HepG2 (cell line): ENCODE data around the gene SOX9. TPM values are rescaled to one million over a fixed set of nuclear protein-coding genes. Genes with fewer than 3 reads are reported as not detected.

Experiments
- ELF1 ChIP-seq: sonication (generic); formaldehyde crosslinking; IDR thresholded peaks from 2 replicates; pipeline ENCODE4 v1.4.0; 2020; ENCODE audit warnings: missing genetic modification reagents
- FOSL2 ChIP-seq: sonication (generic); formaldehyde crosslinking; IDR thresholded peaks from 2 replicates; pipeline ENCODE4 v1.4.0; 2020; ENCODE audit warnings: missing genetic modification reagents
- FOXA1 ChIP-seq, 2 experiments: fragments of 450-650 bp in 1 of 2; sonication (generic) in 1 of 2; formaldehyde crosslinking in 1 of 2; IDR thresholded peaks; 2 replicates each; pipeline versions ENCODE4 v1.4.0 to v1.6.1; 2016 to 2020; ENCODE audit warnings: missing genetic modification reagents in 1 of 2
- HDAC2 ChIP-seq: sonication (generic); formaldehyde crosslinking; IDR thresholded peaks from 2 replicates; pipeline ENCODE4 v1.4.0; 2020; ENCODE audit warnings: missing genetic modification reagents
- POGZ ChIP-seq: sonication (generic); formaldehyde crosslinking; IDR thresholded peaks from 2 replicates; pipeline ENCODE4 v1.4.0; 2020; ENCODE audit warnings: mild to moderate bottlenecking, missing genetic modification reagents
- SIX1 ChIP-seq: sonication (generic); formaldehyde crosslinking; IDR thresholded peaks from 2 replicates; pipeline ENCODE4 v1.4.0; 2020; ENCODE audit warnings: missing genetic modification reagents, borderline replicate concordance
- SMC3 ChIP-seq: IDR thresholded peaks from 2 replicates; pipeline ENCODE4 v1.6.1; 2011; ENCODE audit warnings: low read length, improper control_type of control experiment
- TEAD3 ChIP-seq: optimal IDR thresholded peaks from 2 replicates; pipeline ENCODE3; 2016; ENCODE audit warnings: borderline replicate concordance
- ZNF563 ChIP-seq: sonication (generic); formaldehyde crosslinking; IDR thresholded peaks from 2 replicates; pipeline ENCODE4 v1.8.0; 2022; ENCODE audit warnings: mild to moderate bottlenecking, moderate library complexity, missing genetic modification reagents
- polyA plus RNA-seq, 8 experiments: library from polyadenylated mRNA; depleted of rRNA in 3 of 8; stranded (reverse) in 7 of 8; unstranded in 1 of 8; fragments of >200 nt; fragmentation: Illumina TruSeq in 4 of 8; extraction: Trizol in 4 of 8; gene quantifications; 2 replicates each; pipeline versions ENCODE4 v1.2.1 to v1.2.3, GENCODE V29; 2011 to 2016; ENCODE audit warnings: low read depth in 4 of 8, missing spikeins in 1 of 8, mixed read lengths in 1 of 8; ENCODE audit not compliant: insufficient read depth in 1 of 8
- total RNA-seq, 5 experiments: library from RNA; depleted of rRNA; stranded (reverse); fragments of >200 nt; fragmentation: Illumina TruSeq; extraction: Trizol; gene quantifications; 2 replicates each; pipeline ENCODE4 v1.2.3, GENCODE V29; 2016; ENCODE audit warnings: low read depth in 1 of 5
- TF ChIP-seq, protein P1 (sequence below): sonication (generic); formaldehyde crosslinking; IDR thresholded peaks from 2 replicates; pipeline ENCODE4 v1.4.0; 2020; ENCODE audit warnings: missing genetic modification reagents
- TF ChIP-seq, protein P2 (sequence below): sonication (generic); IDR thresholded peaks from 2 replicates; pipeline ENCODE4 v1.6.1; 2016; ENCODE audit warnings: low read depth, borderline replicate concordance
- TF ChIP-seq, protein P3 (sequence below): IDR thresholded peaks from 2 replicates; pipeline ENCODE4 v1.4.0; 2020; ENCODE audit warnings: mild to moderate bottlenecking, missing genetic modification reagents

SOX9 gene
- total and polyA plus RNA-seq, 2 of the 13 experiments (the other 11 are each of a cell fraction or from before 2014, with no cell fraction given), result 16.1 to 27.6 TPM

DNA sequence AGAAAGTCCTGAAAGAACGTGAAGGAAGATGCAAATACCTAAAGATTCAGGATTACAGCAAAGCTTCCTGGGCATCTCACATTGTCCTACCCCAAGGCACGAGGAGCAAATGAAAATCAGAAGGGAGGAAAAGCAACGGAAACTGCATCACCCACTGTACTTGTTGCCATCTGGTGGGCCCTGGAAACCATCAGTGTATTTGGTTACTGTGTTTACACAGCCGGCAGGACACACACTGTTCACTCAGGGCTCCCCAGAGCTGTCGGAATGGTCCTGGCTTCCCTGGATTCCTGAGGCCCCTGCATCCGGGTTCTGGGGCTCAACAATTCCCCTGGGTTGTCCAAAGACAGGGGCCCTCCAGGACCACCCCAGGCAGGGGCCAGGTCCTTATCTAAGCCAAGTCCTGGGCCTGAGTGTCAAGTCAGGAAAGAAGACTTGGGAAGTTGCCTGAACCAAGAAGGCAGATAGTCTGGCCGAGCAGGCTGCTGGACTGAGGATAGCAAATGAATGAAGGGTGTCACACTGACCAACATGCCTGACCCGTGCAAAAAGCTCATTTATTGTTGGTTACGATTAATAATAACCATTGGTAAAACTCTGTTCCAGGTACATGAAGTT, 52.8 kb downstream of the SOX9 start (continued):
- TF ChIP-seq, protein P1, sequence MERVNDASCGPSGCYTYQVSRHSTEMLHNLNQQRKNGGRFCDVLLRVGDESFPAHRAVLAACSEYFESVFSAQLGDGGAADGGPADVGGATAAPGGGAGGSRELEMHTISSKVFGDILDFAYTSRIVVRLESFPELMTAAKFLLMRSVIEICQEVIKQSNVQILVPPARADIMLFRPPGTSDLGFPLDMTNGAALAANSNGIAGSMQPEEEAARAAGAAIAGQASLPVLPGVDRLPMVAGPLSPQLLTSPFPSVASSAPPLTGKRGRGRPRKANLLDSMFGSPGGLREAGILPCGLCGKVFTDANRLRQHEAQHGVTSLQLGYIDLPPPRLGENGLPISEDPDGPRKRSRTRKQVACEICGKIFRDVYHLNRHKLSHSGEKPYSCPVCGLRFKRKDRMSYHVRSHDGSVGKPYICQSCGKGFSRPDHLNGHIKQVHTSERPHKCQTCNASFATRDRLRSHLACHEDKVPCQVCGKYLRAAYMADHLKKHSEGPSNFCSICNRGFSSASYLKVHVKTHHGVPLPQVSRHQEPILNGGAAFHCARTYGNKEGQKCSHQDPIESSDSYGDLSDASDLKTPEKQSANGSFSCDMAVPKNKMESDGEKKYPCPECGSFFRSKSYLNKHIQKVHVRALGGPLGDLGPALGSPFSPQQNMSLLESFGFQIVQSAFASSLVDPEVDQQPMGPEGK (CRISPR knock-in tag), result peak; percentile 51
- TF ChIP-seq, protein P2, sequence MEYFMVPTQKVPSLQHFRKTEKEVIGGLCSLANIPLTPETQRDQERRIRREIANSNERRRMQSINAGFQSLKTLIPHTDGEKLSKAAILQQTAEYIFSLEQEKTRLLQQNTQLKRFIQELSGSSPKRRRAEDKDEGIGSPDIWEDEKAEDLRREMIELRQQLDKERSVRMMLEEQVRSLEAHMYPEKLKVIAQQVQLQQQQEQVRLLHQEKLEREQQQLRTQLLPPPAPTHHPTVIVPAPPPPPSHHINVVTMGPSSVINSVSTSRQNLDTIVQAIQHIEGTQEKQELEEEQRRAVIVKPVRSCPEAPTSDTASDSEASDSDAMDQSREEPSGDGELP, result peak; percentile 85; the same call in 1 of the 2 replicates
- TF ChIP-seq FOXA1 (IDR thresholded peaks at IDR 0.05) (0 out of 2 replicates have a peak, but pooled peaks have one; percentile 7), FOXA1 (CRISPR knock-in tag; IDR thresholded peaks at IDR 0.05) (peak; percentile 96), TEAD3 (CRISPR knock-in tag) (peak; percentile 64), POGZ (CRISPR knock-in tag) (no peak), SMC3 (peak; percentile 36; the same call in 1 of the 2 replicates), FOSL2 (CRISPR knock-in tag) (peak; percentile 51), ZNF563 (CRISPR knock-in tag) (0 out of 2 replicates have a peak, but pooled peaks have one; percentile 21), ELF1 (CRISPR knock-in tag) (0 out of 2 replicates have a peak, but pooled peaks have one; percentile 9), SIX1 (CRISPR knock-in tag) (0 out of 2 replicates have a peak, but pooled peaks have one; percentile 31), HDAC2 (CRISPR knock-in tag) (peak; percentile 50; the same call in 1 of the 2 replicates)
- TF ChIP-seq, protein P3, sequence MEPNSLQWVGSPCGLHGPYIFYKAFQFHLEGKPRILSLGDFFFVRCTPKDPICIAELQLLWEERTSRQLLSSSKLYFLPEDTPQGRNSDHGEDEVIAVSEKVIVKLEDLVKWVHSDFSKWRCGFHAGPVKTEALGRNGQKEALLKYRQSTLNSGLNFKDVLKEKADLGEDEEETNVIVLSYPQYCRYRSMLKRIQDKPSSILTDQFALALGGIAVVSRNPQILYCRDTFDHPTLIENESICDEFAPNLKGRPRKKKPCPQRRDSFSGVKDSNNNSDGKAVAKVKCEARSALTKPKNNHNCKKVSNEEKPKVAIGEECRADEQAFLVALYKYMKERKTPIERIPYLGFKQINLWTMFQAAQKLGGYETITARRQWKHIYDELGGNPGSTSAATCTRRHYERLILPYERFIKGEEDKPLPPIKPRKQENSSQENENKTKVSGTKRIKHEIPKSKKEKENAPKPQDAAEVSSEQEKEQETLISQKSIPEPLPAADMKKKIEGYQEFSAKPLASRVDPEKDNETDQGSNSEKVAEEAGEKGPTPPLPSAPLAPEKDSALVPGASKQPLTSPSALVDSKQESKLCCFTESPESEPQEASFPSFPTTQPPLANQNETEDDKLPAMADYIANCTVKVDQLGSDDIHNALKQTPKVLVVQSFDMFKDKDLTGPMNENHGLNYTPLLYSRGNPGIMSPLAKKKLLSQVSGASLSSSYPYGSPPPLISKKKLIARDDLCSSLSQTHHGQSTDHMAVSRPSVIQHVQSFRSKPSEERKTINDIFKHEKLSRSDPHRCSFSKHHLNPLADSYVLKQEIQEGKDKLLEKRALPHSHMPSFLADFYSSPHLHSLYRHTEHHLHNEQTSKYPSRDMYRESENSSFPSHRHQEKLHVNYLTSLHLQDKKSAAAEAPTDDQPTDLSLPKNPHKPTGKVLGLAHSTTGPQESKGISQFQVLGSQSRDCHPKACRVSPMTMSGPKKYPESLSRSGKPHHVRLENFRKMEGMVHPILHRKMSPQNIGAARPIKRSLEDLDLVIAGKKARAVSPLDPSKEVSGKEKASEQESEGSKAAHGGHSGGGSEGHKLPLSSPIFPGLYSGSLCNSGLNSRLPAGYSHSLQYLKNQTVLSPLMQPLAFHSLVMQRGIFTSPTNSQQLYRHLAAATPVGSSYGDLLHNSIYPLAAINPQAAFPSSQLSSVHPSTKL (CRISPR knock-in tag), result peak; percentile 52
